ENCODE measurements around the gene RAMACL. TPM values are rescaled to one million over a fixed set of nuclear protein-coding genes. Genes with fewer than 3 reads are reported as not detected.

Gene RAMACL
- total RNA-seq, 1 donor from 2014 or later, result 8.0 TPM

DNA sequence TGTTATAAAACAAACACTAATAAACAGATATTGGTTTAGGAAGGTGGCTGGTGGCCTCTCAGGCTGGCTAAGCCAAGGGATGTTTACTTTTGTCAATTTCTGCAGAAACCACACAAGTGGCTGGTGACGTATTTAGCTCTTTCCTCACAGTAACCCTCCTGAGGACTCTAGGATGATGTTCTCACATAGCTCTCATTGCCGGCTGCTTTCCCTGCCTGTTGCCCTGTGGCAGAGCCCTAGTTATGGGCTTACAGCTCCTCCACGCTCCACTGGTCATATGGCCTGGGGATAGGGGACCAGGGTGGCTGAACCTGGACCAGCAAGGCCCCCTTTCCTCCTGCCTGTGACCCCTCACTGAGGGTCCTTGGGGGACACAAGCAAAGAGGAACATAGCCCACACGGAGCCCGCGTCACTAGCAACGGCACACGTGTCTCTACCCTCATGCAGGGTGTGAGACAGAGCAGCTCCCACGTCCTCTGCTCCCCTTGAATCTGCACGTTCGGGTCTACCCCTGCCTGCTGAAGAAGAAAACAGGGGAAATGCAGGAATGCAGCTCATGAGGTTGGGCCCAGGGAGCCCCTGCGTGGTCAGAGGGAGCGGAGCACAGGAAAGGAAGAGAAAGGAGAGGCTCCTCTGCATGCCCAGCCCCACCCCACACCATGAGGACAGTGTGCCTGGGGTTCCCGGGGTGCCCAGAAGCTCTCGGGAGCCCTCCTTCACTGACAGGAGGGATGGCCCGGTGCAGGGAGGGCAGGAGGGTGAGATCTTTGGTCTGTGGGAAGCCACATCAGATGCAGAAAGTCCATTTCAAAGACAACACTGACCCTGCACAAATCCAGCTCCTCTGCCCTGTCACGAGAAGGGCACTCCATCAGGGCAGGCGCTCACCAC lies 13.9 kb downstream of the RAMACL start:
- no peak overlapping the region for H3K4me3 ChIP-seq
- H3K4me1 ChIP-seq, result peaks cover 20% of the 10 kb centered on the region
- TF ChIP-seq, protein P1, sequence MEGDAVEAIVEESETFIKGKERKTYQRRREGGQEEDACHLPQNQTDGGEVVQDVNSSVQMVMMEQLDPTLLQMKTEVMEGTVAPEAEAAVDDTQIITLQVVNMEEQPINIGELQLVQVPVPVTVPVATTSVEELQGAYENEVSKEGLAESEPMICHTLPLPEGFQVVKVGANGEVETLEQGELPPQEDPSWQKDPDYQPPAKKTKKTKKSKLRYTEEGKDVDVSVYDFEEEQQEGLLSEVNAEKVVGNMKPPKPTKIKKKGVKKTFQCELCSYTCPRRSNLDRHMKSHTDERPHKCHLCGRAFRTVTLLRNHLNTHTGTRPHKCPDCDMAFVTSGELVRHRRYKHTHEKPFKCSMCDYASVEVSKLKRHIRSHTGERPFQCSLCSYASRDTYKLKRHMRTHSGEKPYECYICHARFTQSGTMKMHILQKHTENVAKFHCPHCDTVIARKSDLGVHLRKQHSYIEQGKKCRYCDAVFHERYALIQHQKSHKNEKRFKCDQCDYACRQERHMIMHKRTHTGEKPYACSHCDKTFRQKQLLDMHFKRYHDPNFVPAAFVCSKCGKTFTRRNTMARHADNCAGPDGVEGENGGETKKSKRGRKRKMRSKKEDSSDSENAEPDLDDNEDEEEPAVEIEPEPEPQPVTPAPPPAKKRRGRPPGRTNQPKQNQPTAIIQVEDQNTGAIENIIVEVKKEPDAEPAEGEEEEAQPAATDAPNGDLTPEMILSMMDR (IDR thresholded peaks at IDR 0.05), result no peak
- no peaks in the 10 kb centered on the region for H3K9me3 ChIP-seq
- H3K36me3 ChIP-seq, result no peaks in the 10 kb centered on the region
- no peak for DNase-seq
- ATAC-seq, result peak; percentile 91
- intact Hi-C loops (cut with DNase I), result no loop called here
- H3K27me3 ChIP-seq, result no peaks in the 10 kb centered on the region
- peak overlapping the region; percentile 47 for H3K27ac ChIP-seq

DNA sequence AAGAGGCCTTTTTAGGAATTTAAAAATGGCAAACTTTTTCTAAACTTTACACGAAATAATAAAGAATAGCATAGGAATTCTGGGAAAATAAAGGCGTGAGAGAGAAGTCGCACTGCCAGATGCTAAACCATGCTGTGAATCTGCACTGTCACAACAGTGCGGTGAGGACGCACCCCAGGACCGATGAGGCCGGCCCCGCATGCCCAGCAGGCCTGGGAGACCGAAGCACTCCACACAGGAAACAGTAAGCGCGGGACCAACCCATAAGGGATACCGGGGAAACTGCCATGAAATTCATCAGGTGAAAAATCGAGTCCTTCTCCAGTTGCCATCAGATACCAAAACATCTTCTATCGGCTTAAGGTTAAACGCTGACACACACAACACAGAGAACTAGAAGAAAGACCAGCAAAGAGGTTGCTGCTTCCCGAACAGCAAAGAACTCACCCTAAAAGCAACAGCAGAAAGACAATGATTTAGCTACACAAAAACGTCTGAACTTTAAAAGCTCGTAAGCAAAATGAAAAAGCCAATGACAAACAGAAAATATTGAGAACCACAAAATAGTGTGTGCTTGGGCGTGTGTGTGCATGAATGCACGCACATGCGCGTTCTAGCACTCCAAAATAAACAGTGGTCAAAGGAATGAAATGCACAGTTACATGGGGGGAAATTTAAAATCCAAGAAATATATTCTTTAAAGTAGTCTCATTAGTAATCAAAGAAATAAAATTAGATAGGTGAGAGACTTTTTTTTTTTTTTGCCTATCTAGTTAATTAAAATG lies 15.4 kb downstream of the RAMACL start:
- no peak overlapping the region for H3K4me3 ChIP-seq
- no peaks in the 10 kb centered on the region for H3K9me3 ChIP-seq
- TF ChIP-seq, protein P1 (IDR thresholded peaks at IDR 0.05), result no peak
- DNase-seq, result no peak
- no peaks in the 10 kb centered on the region for H3K27me3 ChIP-seq
- H3K27ac ChIP-seq, result no peak overlapping the region
- intact Hi-C loops (cut with DNase I), result no loop called here
- no peaks in the 10 kb centered on the region for H3K36me3 ChIP-seq
- ATAC-seq, result no peak
- H3K4me1 ChIP-seq, result peaks cover 20% of the 10 kb centered on the region

DNA sequence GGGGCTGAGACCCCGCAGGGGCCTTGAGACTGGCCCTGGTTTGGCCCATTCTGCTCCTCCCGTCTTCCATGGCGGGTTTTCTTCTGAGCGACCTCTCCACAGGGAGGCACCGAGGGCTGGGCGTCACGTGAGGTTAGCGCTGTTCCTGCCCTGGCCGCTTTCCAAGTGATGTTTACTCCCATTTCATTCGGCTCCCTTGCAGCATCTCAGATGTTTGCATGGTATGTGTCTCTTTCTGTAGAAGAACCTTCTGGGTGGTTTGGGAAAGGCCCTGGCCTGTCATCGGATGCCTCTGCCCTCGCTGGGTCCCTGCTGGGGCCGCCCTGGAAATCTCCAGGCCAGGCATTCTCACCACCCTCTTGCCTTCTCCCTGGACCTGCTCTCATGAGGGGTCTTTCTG lies 17.3 kb downstream of the RAMACL start:
- H3K4me1 ChIP-seq, result peaks cover 20% of the 10 kb centered on the region
- TF ChIP-seq, protein P1 (IDR thresholded peaks at IDR 0.05), result no peak
- no peaks in the 10 kb centered on the region for H3K9me3 ChIP-seq
- H3K27me3 ChIP-seq, result no peaks in the 10 kb centered on the region
- DNase-seq (no peak), ATAC-seq (no peak)
- intact Hi-C loops (cut with DNase I), result no loop called here
- H3K27ac ChIP-seq, result no peak overlapping the region
- no peak overlapping the region for H3K4me3 ChIP-seq
- no peaks in the 10 kb centered on the region for H3K36me3 ChIP-seq

DNA sequence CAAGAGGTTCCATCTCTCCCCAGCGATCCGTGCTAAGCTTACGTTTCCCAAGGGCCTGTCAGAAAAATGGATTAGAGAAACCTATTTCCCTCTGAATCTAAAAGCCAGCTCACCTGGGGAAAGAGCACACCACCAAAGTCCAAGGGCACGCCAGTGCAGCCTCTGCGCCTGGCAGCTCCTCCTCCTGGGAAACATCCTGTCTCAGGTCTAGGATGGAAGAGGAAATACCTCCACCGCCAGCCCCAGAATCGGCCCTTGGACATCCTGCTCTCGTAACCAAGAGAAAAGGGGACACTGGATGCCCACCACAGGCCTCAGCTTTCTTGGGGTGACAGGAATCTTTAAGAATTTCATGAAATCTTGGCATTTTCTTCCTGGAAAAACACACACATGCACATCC lies 18.7 kb downstream of the RAMACL start:
- TF ChIP-seq, protein P1 (IDR thresholded peaks at IDR 0.05), result no peak
- Histone ChIP-seq H3K36me3 (no peaks in the 10 kb centered on the region), H3K27me3 (no peaks in the 10 kb centered on the region), H3K4me3 (no peak overlapping the region), H3K27ac (no peak overlapping the region), H3K9me3 (no peaks in the 10 kb centered on the region), H3K4me1 (peaks cover 8% of the 10 kb centered on the region)
- no peak for DNase-seq
- ATAC-seq, result no peak
- intact Hi-C loops (cut with DNase I), result no loop called here

DNA sequence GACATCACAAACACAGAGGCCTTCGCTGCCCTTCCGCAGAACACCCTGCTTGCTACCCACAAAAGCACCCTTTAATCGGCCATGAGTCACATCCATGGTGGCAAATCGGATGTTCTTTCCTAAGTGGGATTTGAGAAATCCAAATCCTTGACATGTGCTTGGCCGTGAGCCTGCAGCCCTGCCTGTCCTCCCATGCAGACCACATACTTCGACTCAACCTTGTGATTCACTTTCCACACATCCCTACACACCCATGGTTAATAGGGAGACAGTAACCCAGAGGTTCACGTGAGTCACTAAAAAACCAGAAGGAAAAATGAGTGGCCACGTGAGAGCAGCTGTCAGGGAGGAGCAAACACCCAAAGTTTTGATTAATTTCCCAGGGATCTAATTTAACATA lies 19.4 kb downstream of the RAMACL start:
- peaks cover 1% of the 10 kb centered on the region for H3K4me1 ChIP-seq
- intact Hi-C loops (cut with DNase I), result no loop called here
- H3K27ac ChIP-seq, result no peak overlapping the region
- ATAC-seq (peak; percentile 36), DNase-seq (no peak)
- no peak overlapping the region for H3K4me3 ChIP-seq
- TF ChIP-seq, protein P1 (IDR thresholded peaks at IDR 0.05), result no peak
- H3K36me3 ChIP-seq, result no peaks in the 10 kb centered on the region
- no peaks in the 10 kb centered on the region for H3K9me3 ChIP-seq
- H3K27me3 ChIP-seq, result no peaks in the 10 kb centered on the region
